ENCODE results near the gene CEP112. TPM values are rescaled to one million over a fixed set of nuclear protein-coding genes. Genes with fewer than 3 reads are reported as not detected.

Gene CEP112
- total RNA-seq, 1 donor from 2014 or later: 14.5 TPM

GRCh38 chr17:65633146-65633881 lies 558.6 kb downstream of the CEP112 start:
- intact Hi-C loops (cut with micrococcal nuclease): no loop called here
- no peak overlapping the region for H3K27ac ChIP-seq (replicated peaks)
- TF ChIP-seq CTCF (IDR thresholded peaks at IDR 0.05; ENCODE audit: borderline replicate concordance): no peak

GRCh38 chr17:65630502-65630901 lies 561.4 kb downstream of the CEP112 start:
- Histone ChIP-seq H3K36me3 (no peaks in the 10 kb centered on the region), H3K4me1 (no peaks in the 10 kb centered on the region), H3K27me3 (ENCODE audit: low read depth) (no peaks in the 10 kb centered on the region), H3K4me3 (no peak overlapping the region), H3K27ac (replicated peaks) (no peak overlapping the region), H3K9me3 (replicated peaks) (no peaks in the 10 kb centered on the region)
- intact Hi-C loops (cut with micrococcal nuclease): no loop called here
- TF ChIP-seq CTCF (IDR thresholded peaks at IDR 0.05; ENCODE audit: borderline replicate concordance): no peak
- no peak for DNase-seq

More at GRCh38 chr17:65633146-65633881, 558.6 kb downstream of the CEP112 start:
- Histone ChIP-seq H3K36me3 (no peaks in the 10 kb centered on the region), H3K4me1 (peaks cover 4% of the 10 kb centered on the region), H3K9me3 (replicated peaks) (no peaks in the 10 kb centered on the region), H3K27me3 (ENCODE audit: low read depth) (no peaks in the 10 kb centered on the region), H3K4me3 (no peak overlapping the region)
- no peak for DNase-seq

DNA sequence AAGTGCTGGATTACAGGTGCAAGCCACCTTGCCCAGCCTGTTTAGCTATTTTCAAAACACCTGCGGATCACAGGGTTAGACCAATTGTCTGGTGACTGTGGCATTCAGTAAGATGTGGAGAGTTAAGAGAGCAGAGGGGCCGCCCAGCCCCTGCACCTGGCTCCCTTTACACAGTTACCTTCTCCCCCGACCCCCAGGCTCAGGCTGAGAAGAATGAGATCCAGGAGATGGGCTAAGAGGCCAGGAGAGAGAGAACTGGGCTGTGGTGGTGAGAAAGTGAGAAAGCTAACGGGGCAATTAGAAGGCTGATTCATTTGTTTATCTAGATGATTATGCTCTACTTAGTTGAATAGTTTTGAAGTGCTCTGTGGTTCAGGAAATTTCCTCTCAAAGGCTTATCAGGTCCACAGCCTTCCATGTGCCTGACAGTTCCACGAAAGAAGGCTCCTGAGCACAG lies 562.7 kb downstream of the CEP112 start:
- Histone ChIP-seq H3K27me3 (ENCODE audit: low read depth) (no peaks in the 10 kb centered on the region), H3K4me3 (no peak overlapping the region), H3K27ac (replicated peaks) (no peak overlapping the region), H3K9me3 (replicated peaks) (no peaks in the 10 kb centered on the region), H3K36me3 (no peaks in the 10 kb centered on the region), H3K4me1 (no peaks in the 10 kb centered on the region)
- DNase-seq: no peak
- intact Hi-C loops (cut with micrococcal nuclease): no loop called here
- TF ChIP-seq CTCF (IDR thresholded peaks at IDR 0.05; ENCODE audit: borderline replicate concordance): no peak

DNA sequence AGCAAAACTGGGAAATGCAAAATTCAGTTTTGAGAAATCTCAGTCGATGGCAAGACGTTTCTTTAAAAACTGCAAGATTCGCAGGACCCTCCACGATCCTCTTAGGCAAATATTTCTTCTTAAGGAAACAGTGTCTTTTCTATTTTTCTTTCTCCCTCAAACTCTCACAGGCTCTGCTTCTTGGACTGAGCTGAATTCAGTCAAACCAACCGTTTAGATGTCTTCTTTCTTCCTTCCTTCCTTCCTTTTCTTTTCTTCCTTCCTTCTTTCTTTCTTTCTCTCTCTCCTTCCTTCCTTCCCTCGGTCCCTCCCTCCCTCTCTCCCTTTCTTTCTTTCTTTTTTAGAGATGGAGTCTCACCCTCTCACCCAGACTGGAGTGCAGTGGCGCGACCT lies 563.3 kb downstream of the CEP112 start:
- H3K4me1 ChIP-seq: no peaks in the 10 kb centered on the region
- no peaks in the 10 kb centered on the region for H3K9me3 ChIP-seq (replicated peaks)
- no peak overlapping the region for H3K4me3 ChIP-seq
- no peak for DNase-seq
- H3K27ac ChIP-seq (replicated peaks): no peak overlapping the region
- H3K36me3 ChIP-seq: no peaks in the 10 kb centered on the region
- intact Hi-C loops (cut with micrococcal nuclease): no loop called here
- no peak for TF ChIP-seq CTCF (IDR thresholded peaks at IDR 0.05; ENCODE audit: borderline replicate concordance)
- no peaks in the 10 kb centered on the region for H3K27me3 ChIP-seq (ENCODE audit: low read depth)

GRCh38 chr17:65627891-65628643 lies 563.9 kb downstream of the CEP112 start:
- Histone ChIP-seq H3K9me3 (replicated peaks) (no peaks in the 10 kb centered on the region), H3K4me1 (no peaks in the 10 kb centered on the region), H3K27me3 (ENCODE audit: low read depth) (no peaks in the 10 kb centered on the region), H3K4me3 (no peak overlapping the region), H3K36me3 (no peaks in the 10 kb centered on the region), H3K27ac (replicated peaks) (no peak overlapping the region)
- DNase-seq: no peak
- intact Hi-C loops (cut with micrococcal nuclease): no loop called here
- TF ChIP-seq CTCF (IDR thresholded peaks at IDR 0.05; ENCODE audit: borderline replicate concordance): no peak
